Astrocyte (in vitro differentiated cells and primary cell): ENCODE data around the gene KBTBD12. TPM values are rescaled to one million over a fixed set of nuclear protein-coding genes. Genes with fewer than 3 reads are reported as not detected.

Experiments
- DNase-seq: peaks from one replicate; pipeline ENCODE4 v3.0.0-alpha.2; 2010; ENCODE audit warnings: low read depth
- FAIRE-seq: peaks from 2 replicates; lab custom pipeline; 2011; peaks lifted over from hg19 to GRCh38; lab: Jason Lieb, UNC
- H2AFZ ChIP-seq: 2 replicates; pipeline ENCODE4 v1.6.0; 2012; ENCODE audit warnings: low read depth, low read length, inconsistent platforms
- H3K27ac ChIP-seq: 2 replicates; pipeline ENCODE4 v1.5.1; 2011; ENCODE audit warnings: low read depth, low read length, inconsistent platforms
- H3K27me3 ChIP-seq: 2 replicates; pipeline ENCODE4 v1.6.0; 2011; ENCODE audit warnings: low read length, inconsistent platforms; ENCODE audit not compliant: insufficient read depth
- H3K36me3 ChIP-seq: 2 replicates; pipeline ENCODE4 v1.5.1; 2011; ENCODE audit warnings: low read length, inconsistent platforms; ENCODE audit not compliant: insufficient read depth
- H3K4me1 ChIP-seq: 2 replicates; pipeline ENCODE4 v1.5.1; 2011; ENCODE audit warnings: low read length, inconsistent platforms; ENCODE audit not compliant: insufficient read depth
- H3K4me2 ChIP-seq: 2 replicates; pipeline ENCODE4 v1.6.0; 2012; ENCODE audit warnings: low read length, inconsistent platforms
- H3K4me3 ChIP-seq: 2 replicates; pipeline ENCODE4 v1.5.1; 2011; ENCODE audit warnings: low read depth, mild to moderate bottlenecking, low read length, inconsistent platforms; ENCODE audit not compliant: insufficient read depth
- H3K79me2 ChIP-seq: 2 replicates; pipeline ENCODE4 v1.6.0; 2012; ENCODE audit warnings: mild to moderate bottlenecking, low read length, inconsistent platforms; ENCODE audit not compliant: insufficient read depth
- H3K9ac ChIP-seq: 2 replicates; pipeline ENCODE4 v1.6.0; 2012; ENCODE audit warnings: mild to moderate bottlenecking, low read length, inconsistent platforms
- H3K9me3 ChIP-seq: 2 replicates; pipeline ENCODE4 v1.5.1; 2012; ENCODE audit warnings: low read depth, mild to moderate bottlenecking, low read length, inconsistent platforms; ENCODE audit not compliant: insufficient read depth
- H4K20me1 ChIP-seq: 2 replicates; pipeline ENCODE4 v1.6.0; 2012; ENCODE audit warnings: low read length, inconsistent platforms; ENCODE audit not compliant: insufficient read depth
- H3K27ac Mint-ChIP-seq: one replicate; pipeline ENCODE4 v1.8.0; 2021; ENCODE audit warnings: mild to moderate bottlenecking, mixed read lengths; ENCODE audit not compliant: unreplicated experiment
- H3K27me3 Mint-ChIP-seq: one replicate; pipeline ENCODE4 v1.8.0; 2021; ENCODE audit warnings: low read depth, mixed read lengths; ENCODE audit not compliant: unreplicated experiment
- H3K36me3 Mint-ChIP-seq: one replicate; pipeline ENCODE4 v1.8.0; 2021; ENCODE audit warnings: low read depth, mixed read lengths; ENCODE audit not compliant: unreplicated experiment
- H3K4me1 Mint-ChIP-seq: one replicate; pipeline ENCODE4 v1.8.0; 2021; ENCODE audit warnings: low read depth, mixed read lengths; ENCODE audit not compliant: unreplicated experiment
- H3K4me3 Mint-ChIP-seq: one replicate; pipeline ENCODE4 v1.8.0; 2021; ENCODE audit warnings: mild to moderate bottlenecking, moderate library complexity, mixed read lengths; ENCODE audit not compliant: unreplicated experiment
- H3K9me3 Mint-ChIP-seq: one replicate; pipeline ENCODE4 v1.8.0; 2021; ENCODE audit warnings: mild to moderate bottlenecking, mixed read lengths; ENCODE audit not compliant: unreplicated experiment
- CTCF ChIP-seq: IDR thresholded peaks from 2 replicates; pipeline ENCODE4 v1.5.1; 2011; ENCODE audit warnings: low read depth, mild to moderate bottlenecking, inconsistent platforms, low read length, moderate library complexity; ENCODE audit not compliant: insufficient read depth
- EZH2 ChIP-seq: IDR thresholded peaks from 2 replicates; pipeline ENCODE4 v1.6.1; 2012; ENCODE audit warnings: mild to moderate bottlenecking, low read length, inconsistent platforms; ENCODE audit not compliant: insufficient read depth
- total RNA-seq: library from RNA; stranded (reverse); gene quantifications from 2 replicates; pipeline ENCODE4 v1.2.1, GENCODE V29; 2021

Gene KBTBD12
- total RNA-seq, 1 donor from 2014 or later: not detected

GRCh38 chr3:127933396-127933795 lies 18.4 kb downstream of the KBTBD12 start:
- FAIRE-seq: no peak
- Mint-ChIP-seq H3K4me1 (no peaks in the 10 kb centered on the region), H3K4me3 (no peak overlapping the region)

GRCh38 chr3:127938800-127939199 lies 23.8 kb downstream of the KBTBD12 start:
- H3K9me3 ChIP-seq: no peaks in the 10 kb centered on the region
- H4K20me1 ChIP-seq: no peaks in the 10 kb centered on the region
- H3K36me3 ChIP-seq: no peaks in the 10 kb centered on the region
- H3K4me3 ChIP-seq: no peak overlapping the region
- H3K9ac ChIP-seq: no peak overlapping the region
- Mint-ChIP-seq H3K27me3 (peaks cover 8% of the 10 kb centered on the region), H3K4me3 (no peak overlapping the region), H3K9me3 (peaks cover 4% of the 10 kb centered on the region), H3K4me1 (no peaks in the 10 kb centered on the region), H3K27ac (no peak overlapping the region), H3K36me3 (no peaks in the 10 kb centered on the region)
- TF ChIP-seq CTCF: no peak
- H3K27me3 ChIP-seq: no peaks in the 10 kb centered on the region
- FAIRE-seq (no peak), DNase-seq (no peak)
- H3K27ac ChIP-seq: no peak overlapping the region
- no peaks in the 10 kb centered on the region for H3K4me1 ChIP-seq
- no peaks in the 10 kb centered on the region for H3K79me2 ChIP-seq
- no peak overlapping the region for H2AFZ ChIP-seq
- H3K4me2 ChIP-seq: no peak overlapping the region

More at GRCh38 chr3:127933396-127933795, 18.4 kb downstream of the KBTBD12 start:
- no peaks in the 10 kb centered on the region for H4K20me1 ChIP-seq
- peaks cover 2% of the 10 kb centered on the region for H3K9me3 Mint-ChIP-seq
- no peak for TF ChIP-seq CTCF
- TF ChIP-seq EZH2: no peak
- H3K27me3 ChIP-seq: peaks cover 5% of the 10 kb centered on the region
- H3K27ac Mint-ChIP-seq: no peak overlapping the region
- no peaks in the 10 kb centered on the region for H3K36me3 Mint-ChIP-seq
- no peak overlapping the region for H3K4me2 ChIP-seq
- no peak overlapping the region for H2AFZ ChIP-seq
- no peak for DNase-seq
- no peak overlapping the region for H3K27ac ChIP-seq
- H3K9me3 ChIP-seq: no peaks in the 10 kb centered on the region
- H3K4me3 ChIP-seq: no peak overlapping the region
- H3K27me3 Mint-ChIP-seq: peaks cover 13% of the 10 kb centered on the region
- no peaks in the 10 kb centered on the region for H3K79me2 ChIP-seq
- no peaks in the 10 kb centered on the region for H3K4me1 ChIP-seq
- no peaks in the 10 kb centered on the region for H3K36me3 ChIP-seq
- no peak overlapping the region for H3K9ac ChIP-seq

- Histone ChIP-seq H3K9ac (no peak overlapping the region), H3K36me3 (no peaks in the 10 kb centered on the region), H4K20me1 (no peaks in the 10 kb centered on the region), H3K4me2 (no peak overlapping the region), H3K27ac (no peak overlapping the region), H3K79me2 (no peaks in the 10 kb centered on the region), H3K4me3 (no peak overlapping the region), H3K27me3 (no peaks in the 10 kb centered on the region), H2AFZ (no peak overlapping the region), H3K9me3 (no peaks in the 10 kb centered on the region), H3K4me1 (no peaks in the 10 kb centered on the region)
- Mint-ChIP-seq H3K9me3 (peaks cover 4% of the 10 kb centered on the region), H3K4me3 (no peak overlapping the region), H3K27ac (no peak overlapping the region), H3K36me3 (no peaks in the 10 kb centered on the region), H3K27me3 (peaks cover 1% of the 10 kb centered on the region), H3K4me1 (no peaks in the 10 kb centered on the region)
- DNase-seq: no peak
- TF ChIP-seq CTCF (no peak), EZH2 (no peak)
- no peak for FAIRE-seq
Measured at GRCh38 chr3:127940116-127940515, 25.1 kb downstream of the KBTBD12 start.
